CD4-positive, alpha-beta T cell (primary cell): ENCODE measurements around the gene AGPAT3. TPM values are rescaled to one million over a fixed set of nuclear protein-coding genes. Genes with fewer than 3 reads are reported as not detected.

Experiments
- ATAC-seq: fragments of 200-7000 bp; cut with Tn5 transposase; one replicate; pipeline ENCODE4 v1.10.0; 2022; ENCODE audit warnings: mild to moderate bottlenecking; ENCODE audit not compliant: poor library complexity
- CTCF ChIA-PET: fragments of 350-600 bp; sonication (Branson Sonifier 250); formaldehyde crosslinking; loops from one replicate; lab custom pipeline; 2021; ENCODE audit warnings: antibody characterized with exemption, inconsistent platforms; lab: Charles Lee
- POLR2A ChIA-PET: fragments of 350-600 bp; sonication (Branson Sonifier 250); formaldehyde crosslinking; loops from one replicate; lab custom pipeline; 2021; ENCODE audit warnings: antibody characterized with exemption, inconsistent platforms; lab: Charles Lee
- DNase-seq, 14 experiments: peaks; one replicate each; pipeline ENCODE4 v3.0.0-alpha.2; 2013 to 2020; ENCODE audit warnings: mixed read lengths in 2 of 14
- H3K27ac ChIP-seq, 2 donors: one replicate each; pipeline versions ENCODE4 v1.5.1 to v1.7.0; 2013; ENCODE audit warnings: low read length in 2 of 2, low read depth in 1 of 2, mild to moderate bottlenecking in 1 of 2
- H3K27me3 ChIP-seq, 2 experiments: 1 replicate in 1 of 2; 2 replicates in 1 of 2; pipeline versions ENCODE4 v1.6.1 to v1.7.0; 2013; ENCODE audit warnings: low read length in 2 of 2, control low read depth in 1 of 2, mild to moderate bottlenecking in 1 of 2, moderate library complexity in 1 of 2; ENCODE audit not compliant: insufficient read depth in 2 of 2, control insufficient read depth in 1 of 2
- H3K36me3 ChIP-seq: one replicate; pipeline ENCODE4 v1.6.1; 2013; ENCODE audit warnings: low read length, control low read depth; ENCODE audit not compliant: insufficient read depth
- H3K4me1 ChIP-seq: one replicate; pipeline ENCODE4 v1.6.1; 2013; ENCODE audit warnings: low read length, control low read depth; ENCODE audit not compliant: insufficient read depth
- H3K4me3 ChIP-seq: one replicate; pipeline ENCODE4 v1.5.1; 2013; ENCODE audit warnings: mild to moderate bottlenecking, low read length, moderate library complexity
- H3K9me3 ChIP-seq, 2 experiments: 1 replicate in 1 of 2; 2 replicates in 1 of 2; pipeline versions ENCODE4 v1.6.1 to v1.7.0; 2013; ENCODE audit warnings: low read length in 2 of 2, mild to moderate bottlenecking in 2 of 2, control low read depth in 1 of 2, moderate library complexity in 1 of 2; ENCODE audit not compliant: control insufficient read depth in 1 of 2, insufficient read depth in 1 of 2
- H3K27ac Mint-ChIP-seq: one replicate; pipeline ENCODE4 v1.8.0; 2020; ENCODE audit warnings: mixed read lengths
- H3K27me3 Mint-ChIP-seq: one replicate; pipeline ENCODE4 v1.8.0; 2021; ENCODE audit warnings: mixed read lengths
- H3K36me3 Mint-ChIP-seq: one replicate; pipeline ENCODE4 v1.8.0; 2021; ENCODE audit warnings: low read depth, mixed read lengths
- H3K4me1 Mint-ChIP-seq: one replicate; pipeline ENCODE4 v1.8.0; 2021; ENCODE audit warnings: low read depth, mixed read lengths
- H3K4me3 Mint-ChIP-seq: one replicate; pipeline ENCODE4 v1.8.0; 2020; ENCODE audit warnings: mild to moderate bottlenecking, mixed read lengths
- H3K9me3 Mint-ChIP-seq: one replicate; pipeline ENCODE4 v1.8.0; 2020; ENCODE audit warnings: mixed read lengths
- CTCF ChIP-seq: fragments of 200-600 bp; IDR thresholded peaks from one replicate; pipeline ENCODE4 v1.8.0; 2022; ENCODE audit warnings: antibody characterized with exemption, mild to moderate bottlenecking
- intact Hi-C, 2 experiments: fragments of 100-400 bp; cut with DNase I in 1 of 2; cut with micrococcal nuclease in 1 of 2; formaldehyde crosslinking; loops; one replicate each; pipeline versions ENCODE4 v1.15.1 to v1.9.0; 2023 to 2025; cut with DNase I, micrococcal nuclease
- total RNA-seq, 174 experiments: library from RNA in 2 of 174; stranded (reverse) in 2 of 174; gene quantifications; one replicate each; pipeline ENCODE4 v1.2.3 and lab custom pipeline; 2021 to 2026

AGPAT3 gene
- total RNA-seq, 2 experiments from 2014 or later = 40.8 to 43.4 TPM

DNA sequence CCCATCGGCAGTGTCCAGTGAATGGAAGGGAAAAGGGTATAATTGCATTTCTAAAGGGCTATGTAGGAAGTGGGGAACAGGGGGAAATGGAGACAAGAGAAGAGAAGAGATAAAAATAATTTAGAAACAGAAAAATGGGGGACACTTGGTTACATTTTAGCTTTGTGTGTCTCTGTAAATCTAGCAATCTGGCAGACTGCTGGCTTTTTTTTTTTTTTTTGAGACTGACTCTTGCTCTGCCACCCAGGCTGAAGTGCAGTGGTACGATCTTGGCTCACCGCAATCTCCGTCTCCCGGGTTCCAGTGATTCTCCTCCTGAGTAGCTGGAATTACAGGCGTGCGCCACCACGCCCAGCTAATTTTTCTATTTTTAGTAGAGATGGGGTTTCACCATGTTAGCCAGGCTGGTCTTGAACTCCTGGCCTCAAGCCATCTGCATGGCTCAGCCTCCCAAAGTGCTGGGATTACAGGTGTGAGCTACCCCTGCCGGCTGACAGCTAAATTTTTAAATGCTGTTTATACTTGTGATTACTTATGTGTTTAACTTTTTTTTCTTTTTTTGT, 53.4 kb downstream of the AGPAT3 start:
- POLR2A ChIA-PET = interaction anchor here (0.6 to 1.0 kb wide), 3 partner anchors 24 to 57 kb away, joined by 3 to 7 read pairs (median 3); no protein-coding TSS in a partner anchor
- CTCF ChIA-PET = interaction anchor here (0.8 to 2.5 kb wide), 3 partner anchors 20 to 55 kb away, joined by 3 to 9 read pairs (median 3); no protein-coding TSS in a partner anchor
- Histone ChIP-seq H3K27me3 (no peaks in the 10 kb centered on the region), H3K9me3 (peaks cover 0 to under 1% of the 10 kb centered on the region in 2 experiments), H3K4me3 (no peak overlapping the region), H3K4me1 (peaks cover 56% of the 10 kb centered on the region), H3K27ac (no peak overlapping the region), H3K36me3 (peaks cover 2% of the 10 kb centered on the region)
- intact Hi-C loops = loop anchor here in 1 of 2 experiments (5.0 kb wide), 1 partner anchor 51 kb away; the partner anchor contains the start of gene AGPAT3
- Mint-ChIP-seq H3K4me1 (peaks cover 71% of the 10 kb centered on the region), H3K27me3 (no peaks in the 10 kb centered on the region), H3K27ac (peak overlapping the region; percentile 87), H3K36me3 (peaks cover 15% of the 10 kb centered on the region), H3K9me3 (no peaks in the 10 kb centered on the region), H3K4me3 (peak overlapping the region; percentile 72)
- ATAC-seq = no peak
- no peak for DNase-seq
- TF ChIP-seq CTCF = no peak

GRCh38 chr21:43919283-43919682, 54.3 kb downstream of the AGPAT3 start:
- no peaks in the 10 kb centered on the region for H3K27me3 ChIP-seq
- H3K27me3 Mint-ChIP-seq = no peaks in the 10 kb centered on the region
- H3K4me1 ChIP-seq = peaks cover 56% of the 10 kb centered on the region
- ATAC-seq (no peak), DNase-seq (no peak)
- no peak for TF ChIP-seq CTCF
- H3K36me3 ChIP-seq = peaks cover 3% of the 10 kb centered on the region
- POLR2A ChIA-PET = no interaction called here
- H3K36me3 Mint-ChIP-seq = peaks cover 15% of the 10 kb centered on the region
- peak overlapping the region; percentile 87 for H3K27ac Mint-ChIP-seq
- H3K4me3 Mint-ChIP-seq = peak overlapping the region; percentile 58
- intact Hi-C loops = loop anchor here in 1 of 2 experiments (5.0 kb wide), 1 partner anchor 52 kb away; the partner anchor contains the start of gene AGPAT3
- peaks cover 64% of the 10 kb centered on the region for H3K4me1 Mint-ChIP-seq
- no peak overlapping the region for H3K4me3 ChIP-seq
- CTCF ChIA-PET = interaction anchor here (2.5 kb wide), 1 partner anchor 19 kb away, joined by 9 read pairs; no protein-coding TSS in a partner anchor
- H3K9me3 Mint-ChIP-seq = no peaks in the 10 kb centered on the region
- no peak overlapping the region for H3K27ac ChIP-seq
- H3K9me3 ChIP-seq = no peaks in the 10 kb centered on the region

DNA sequence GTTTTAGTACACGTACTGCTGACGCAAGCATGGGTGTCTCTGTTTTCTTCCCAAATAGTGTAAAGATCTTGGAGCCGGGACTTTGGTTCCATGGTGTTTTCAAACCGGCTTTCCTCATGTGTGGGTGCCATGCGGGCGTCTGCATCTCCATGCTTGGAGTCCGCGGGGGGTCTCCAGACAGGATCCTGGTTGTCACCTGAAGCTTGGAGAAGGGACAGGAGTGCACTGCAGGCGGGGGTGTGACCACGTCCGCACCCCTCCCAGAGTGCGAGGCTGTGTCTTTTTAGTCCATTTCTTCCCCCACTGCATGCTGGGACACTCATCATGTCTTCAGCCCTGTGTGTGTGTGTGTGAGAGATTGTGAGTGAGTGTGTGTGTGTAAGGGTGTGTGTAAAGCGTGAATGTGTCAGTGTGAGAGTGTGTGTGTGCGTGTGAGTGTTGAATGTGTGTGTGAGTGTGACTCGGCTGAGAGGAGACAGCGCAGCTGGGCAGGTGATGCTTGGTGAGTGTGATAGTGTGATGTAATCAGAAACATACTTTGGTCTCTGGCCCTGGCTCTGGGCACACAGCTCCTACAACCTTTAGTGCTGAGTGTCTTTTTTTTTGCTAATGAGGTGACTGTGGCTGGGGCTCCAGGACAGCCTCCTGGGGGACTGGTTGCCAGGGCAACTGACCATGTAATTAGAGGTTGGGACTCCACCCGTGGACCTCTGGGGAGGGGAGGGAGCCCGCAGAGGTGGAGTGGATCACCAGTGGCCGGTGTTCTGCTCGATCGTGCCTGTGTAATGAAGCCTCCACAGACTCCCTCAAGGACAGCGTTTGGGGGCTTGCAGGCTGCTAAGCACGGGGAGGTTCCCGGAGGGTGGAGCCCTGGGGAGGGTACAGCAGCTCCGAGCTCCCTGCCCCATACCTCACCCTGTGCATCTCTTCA, 55.1 kb downstream of the AGPAT3 start:
- Histone ChIP-seq H3K27ac (no peak overlapping the region), H3K4me3 (no peak overlapping the region), H3K4me1 (peaks cover 56% of the 10 kb centered on the region), H3K9me3 (no peaks in the 10 kb centered on the region), H3K27me3 (no peaks in the 10 kb centered on the region), H3K36me3 (peaks cover 8% of the 10 kb centered on the region)
- H3K27ac Mint-ChIP-seq = peak overlapping the region; percentile 87
- intact Hi-C loops = loop anchor here in 1 of 2 experiments (1.0 to 5.0 kb wide), 2 partner anchors 12 to 53 kb away; partner anchors contain the start of gene AGPAT3
- no peaks in the 10 kb centered on the region for H3K27me3 Mint-ChIP-seq
- H3K4me3 Mint-ChIP-seq = no peak overlapping the region
- TF ChIP-seq CTCF = no peak
- peaks cover 15% of the 10 kb centered on the region for H3K36me3 Mint-ChIP-seq
- H3K4me1 Mint-ChIP-seq = peaks cover 64% of the 10 kb centered on the region
- DNase-seq (no peak), ATAC-seq (no peak)
- H3K9me3 Mint-ChIP-seq = no peaks in the 10 kb centered on the region
- CTCF ChIA-PET = interaction anchor here (1.1 to 1.5 kb wide), 2 partner anchors 11 to 32 kb away, joined by 4 to 5 read pairs; no protein-coding TSS in a partner anchor
- POLR2A ChIA-PET = interaction anchor here (2.0 kb wide), 1 partner anchor 52 kb away, joined by 5 read pairs; no protein-coding TSS in a partner anchor
